GM19467 (cell line): ENCODE data around the gene RTN4RL1.

Experiments
- ATAC-seq: cut with Tn5 transposase; IDR thresholded peaks from one replicate; pipeline ENCODE4 v1.9.1; 2021; ENCODE audit warnings: mild to moderate bottlenecking, moderate library complexity; ENCODE audit not compliant: unreplicated experiment

Gene RTN4RL1

GRCh38 chr17:2025220-2025621 is at the start of gene RTN4RL1:
Gene RTN4RL1 (minus strand): TSS chr17:2025334. CDS start chr17:2024865, 469 bp downstream.
- ATAC-seq = no peak

- no peak for ATAC-seq
Observed at GRCh38 chr17:2074919-2075318, 49.8 kb upstream of the RTN4RL1 start.

- no peak for ATAC-seq
Observed at GRCh38 chr17:2071455-2072281, 46.5 kb upstream of the RTN4RL1 start.

GRCh38 chr17:2071024-2071385 is 45.9 kb upstream of the RTN4RL1 start:
- ATAC-seq = no peak

- ATAC-seq = peak; percentile 66
Observed at GRCh38 chr17:2070241-2071023, 45.3 kb upstream of the RTN4RL1 start.

GRCh38 chr17:2068519-2069051 is 43.5 kb upstream of the RTN4RL1 start:
- ATAC-seq = no peak

GRCh38 chr17:2068031-2068518 is 42.9 kb upstream of the RTN4RL1 start:
- no peak for ATAC-seq

- no peak for ATAC-seq
Observed at GRCh38 chr17:2067608-2068024, 42.5 kb upstream of the RTN4RL1 start.

- no peak for ATAC-seq
Observed at GRCh38 chr17:2067048-2067561, 42.0 kb upstream of the RTN4RL1 start.

- no peak for ATAC-seq
Observed at GRCh38 chr17:2065949-2066400, 40.8 kb upstream of the RTN4RL1 start.

- no peak for ATAC-seq
Observed at GRCh38 chr17:2064980-2065785, 40.0 kb upstream of the RTN4RL1 start.

GRCh38 chr17:2064520-2064971 is 39.4 kb upstream of the RTN4RL1 start:
- ATAC-seq = no peak

GRCh38 chr17:2064147-2064489 is 39.0 kb upstream of the RTN4RL1 start:
- no peak for ATAC-seq

GRCh38 chr17:2063261-2064146 is 38.4 kb upstream of the RTN4RL1 start:
- ATAC-seq = no peak

- no peak for ATAC-seq
Observed at GRCh38 chr17:2062571-2063183, 37.5 kb upstream of the RTN4RL1 start.

- no peak for ATAC-seq
Observed at GRCh38 chr17:2061441-2061958, 36.4 kb upstream of the RTN4RL1 start.

GRCh38 chr17:2060681-2061440 is 35.7 kb upstream of the RTN4RL1 start:
- no peak for ATAC-seq

GRCh38 chr17:2060385-2060658 is 35.2 kb upstream of the RTN4RL1 start:
- ATAC-seq = no peak
